Mesenchymal stem cell (in vitro differentiated cells and primary cell): ENCODE data around the gene SNN.

Experiments
- DNase-seq: peaks from one replicate; pipeline ENCODE4 v3.0.0-alpha.2; 2013
- H2AFZ ChIP-seq: one replicate; pipeline ENCODE4 v1.6.1; 2013; ENCODE audit warnings: low read depth, mild to moderate bottlenecking, control low read depth, inconsistent platforms, low read length, moderate library complexity
- H2AK5ac ChIP-seq: 2 replicates; pipeline ENCODE4 v1.6.1; 2013; ENCODE audit warnings: low read length, moderate library complexity, mild to moderate bottlenecking, inconsistent platforms; ENCODE audit not compliant: severe bottlenecking
- H2BK120ac ChIP-seq: one replicate; pipeline ENCODE4 v1.6.1; 2013; ENCODE audit warnings: low read depth, mild to moderate bottlenecking, inconsistent platforms, low read length, moderate library complexity
- H2BK12ac ChIP-seq, 2 experiments: one replicate each; pipeline ENCODE4 v1.6.1; 2013; ENCODE audit warnings: inconsistent platforms in 2 of 2, low read length in 2 of 2, mild to moderate bottlenecking in 2 of 2, moderate library complexity in 2 of 2, control low read depth in 1 of 2
- H2BK15ac ChIP-seq: one replicate; pipeline ENCODE4 v1.6.1; 2013; ENCODE audit warnings: mild to moderate bottlenecking, low read depth, inconsistent platforms; ENCODE audit not compliant: poor library complexity, severe bottlenecking
- H2BK5ac ChIP-seq: 2 replicates; pipeline ENCODE4 v1.6.1; 2013; ENCODE audit warnings: low read depth, mild to moderate bottlenecking, low read length, control low read depth, inconsistent platforms; ENCODE audit not compliant: poor library complexity, severe bottlenecking
- H3K14ac ChIP-seq, 2 experiments: one replicate each; pipeline ENCODE4 v1.6.1; 2013; ENCODE audit warnings: inconsistent platforms in 2 of 2, low read length in 2 of 2, control low read depth in 1 of 2, mild to moderate bottlenecking in 1 of 2, moderate library complexity in 1 of 2
- H3K18ac ChIP-seq, 2 experiments: one replicate each; pipeline ENCODE4 v1.6.1; 2013; ENCODE audit warnings: inconsistent platforms in 2 of 2, low read length in 2 of 2, control low read depth in 1 of 2, low read depth in 1 of 2, mild to moderate bottlenecking in 1 of 2
- H3K23ac ChIP-seq, 2 experiments: one replicate each; pipeline ENCODE4 v1.6.1; 2013; ENCODE audit warnings: inconsistent platforms in 2 of 2, low read length in 2 of 2, mild to moderate bottlenecking in 2 of 2, moderate library complexity in 2 of 2, control low read depth in 1 of 2
- H3K27ac ChIP-seq: 2 replicates; pipeline ENCODE4 v1.5.1; 2013; ENCODE audit warnings: mild to moderate bottlenecking, moderate library complexity, low read length, control low read depth, inconsistent platforms; ENCODE audit not compliant: poor library complexity, severe bottlenecking
- H3K27me3 ChIP-seq, 2 experiments: 2 replicates each; pipeline versions ENCODE4 v1.6.1 to v1.7.0; 2013; ENCODE audit warnings: low read length in 2 of 2, mild to moderate bottlenecking in 2 of 2, moderate library complexity in 2 of 2, control low read depth in 1 of 2, inconsistent platforms in 1 of 2; ENCODE audit not compliant: control insufficient read depth in 1 of 2, insufficient read depth in 1 of 2
- H3K36me3 ChIP-seq, 2 experiments: 2 replicates each; pipeline versions ENCODE4 v1.6.1 to v1.7.0; 2013; ENCODE audit warnings: low read length in 2 of 2, control low read depth in 1 of 2, inconsistent platforms in 1 of 2, low read depth in 1 of 2, mild to moderate bottlenecking in 1 of 2; ENCODE audit not compliant: insufficient read depth in 2 of 2, control insufficient read depth in 1 of 2
- H3K4ac ChIP-seq, 2 experiments: one replicate each; pipeline ENCODE4 v1.6.1; 2013; ENCODE audit warnings: inconsistent platforms in 2 of 2, low read length in 2 of 2, mild to moderate bottlenecking in 2 of 2, moderate library complexity in 2 of 2, control low read depth in 1 of 2, low read depth in 1 of 2
- H3K4me1 ChIP-seq: 2 replicates; pipeline ENCODE4 v1.6.1; 2013; ENCODE audit warnings: low read depth, low read length, control low read depth; ENCODE audit not compliant: control insufficient read depth, insufficient read depth
- H3K4me2 ChIP-seq: 2 replicates; pipeline ENCODE4 v1.6.1; 2013; ENCODE audit warnings: low read length, mild to moderate bottlenecking, inconsistent platforms; ENCODE audit not compliant: poor library complexity, severe bottlenecking
- H3K4me3 ChIP-seq, 2 experiments: 2 replicates each; pipeline versions ENCODE4 v1.5.1 to v1.7.0; 2013; ENCODE audit warnings: low read length in 2 of 2, mild to moderate bottlenecking in 2 of 2, control low read depth in 1 of 2, low read depth in 1 of 2; ENCODE audit not compliant: insufficient read depth in 1 of 2
- H3K79me1 ChIP-seq: replicated peaks from 2 replicates; pipeline ENCODE4 v1.6.1; 2013; ENCODE audit warnings: mild to moderate bottlenecking, control low read depth, low read length, inconsistent platforms; ENCODE audit not compliant: poor library complexity, severe bottlenecking
- H3K9ac ChIP-seq: 2 replicates; pipeline ENCODE4 v1.7.0; 2013; ENCODE audit warnings: mild to moderate bottlenecking, low read length, moderate library complexity
- H3K9me3 ChIP-seq: 2 replicates; pipeline ENCODE4 v1.7.0; 2013; ENCODE audit warnings: mild to moderate bottlenecking, low read length; ENCODE audit not compliant: control insufficient read depth
- H4K8ac ChIP-seq: one replicate; pipeline ENCODE4 v1.6.1; 2013; ENCODE audit warnings: inconsistent platforms, mild to moderate bottlenecking, low read length, moderate library complexity
- H4K91ac ChIP-seq: one replicate; pipeline ENCODE4 v1.6.1; 2013; ENCODE audit warnings: mild to moderate bottlenecking, low read length, inconsistent platforms
- WGBS: methylation state at CpG from one replicate; pipeline ENCODE4 v1.1.7; 2013; ENCODE audit warnings: mixed read lengths; 5-methylcytosine and 5-hydroxymethylcytosine counted together

The SNN gene

GRCh38 chr16:11674818-11675560 lies 6.7 kb downstream of the SNN start:
- no peak overlapping the region for H3K4ac ChIP-seq
- 60% methylated on average over 15 of the region's 15 CpGs for WGBS
- peaks cover 61% of the 10 kb centered on the region for H3K79me1 ChIP-seq
- no peak overlapping the region for H2AFZ ChIP-seq
- H3K18ac ChIP-seq: no peak overlapping the region
- no peak overlapping the region for H3K27ac ChIP-seq
- H2BK120ac ChIP-seq: no peak overlapping the region
- H3K9me3 ChIP-seq: no peaks in the 10 kb centered on the region
- no peak overlapping the region for H3K4me2 ChIP-seq
- H3K9ac ChIP-seq: no peak overlapping the region
- H3K4me1 ChIP-seq: peaks cover 29% of the 10 kb centered on the region
- H3K36me3 ChIP-seq: peaks cover 44 to 62% of the 10 kb centered on the region in 2 experiments
- H4K91ac ChIP-seq: peak overlapping the region; percentile 28
- H3K27me3 ChIP-seq: no peaks in the 10 kb centered on the region
- H4K8ac ChIP-seq: no peak overlapping the region
- peak overlapping the region in 1 of 2 experiments; percentile 14 for H3K14ac ChIP-seq
- no peak overlapping the region for H2AK5ac ChIP-seq
- no peak overlapping the region for H2BK12ac ChIP-seq
- DNase-seq: peak; percentile 52
- no peak overlapping the region for H3K23ac ChIP-seq
- no peak overlapping the region for H3K4me3 ChIP-seq
- no peak overlapping the region for H2BK15ac ChIP-seq
- H2BK5ac ChIP-seq: no peak overlapping the region

- no peak for DNase-seq
- H2BK120ac ChIP-seq: no peak overlapping the region
- H4K91ac ChIP-seq: no peak overlapping the region
- H3K14ac ChIP-seq: no peak overlapping the region
- no peak overlapping the region for H3K4me2 ChIP-seq
- H2AK5ac ChIP-seq: no peak overlapping the region
- H3K79me1 ChIP-seq: peaks cover 61% of the 10 kb centered on the region
- H2BK12ac ChIP-seq: no peak overlapping the region
- H3K27ac ChIP-seq: no peak overlapping the region
- no peak overlapping the region for H3K9ac ChIP-seq
- H3K4me3 ChIP-seq: no peak overlapping the region
- H3K9me3 ChIP-seq: no peaks in the 10 kb centered on the region
- no peak overlapping the region for H3K18ac ChIP-seq
- H2BK15ac ChIP-seq: no peak overlapping the region
- no peak overlapping the region for H3K4ac ChIP-seq
- H3K36me3 ChIP-seq: peaks cover 52 to 69% of the 10 kb centered on the region in 2 experiments
- H3K27me3 ChIP-seq: no peaks in the 10 kb centered on the region
- H3K23ac ChIP-seq: no peak overlapping the region
- no peak overlapping the region for H2BK5ac ChIP-seq
- H2AFZ ChIP-seq: no peak overlapping the region
- peaks cover 26% of the 10 kb centered on the region for H3K4me1 ChIP-seq
- no peak overlapping the region for H4K8ac ChIP-seq
- WGBS: 89% methylated on average over 42 of the region's 42 CpGs
Observed at GRCh38 chr16:11675561-11676511, 7.6 kb downstream of the SNN start.

GRCh38 chr16:11676799-11677198 lies 8.5 kb downstream of the SNN start:
- Histone ChIP-seq H3K36me3 (peaks cover 55 to 73% of the 10 kb centered on the region in 2 experiments), H3K27ac (no peak overlapping the region), H3K4ac (no peak overlapping the region), H3K23ac (no peak overlapping the region), H3K79me1 (peaks cover 59% of the 10 kb centered on the region), H2BK15ac (no peak overlapping the region), H4K8ac (peak overlapping the region; percentile 48), H4K91ac (no peak overlapping the region), H3K4me3 (no peak overlapping the region), H3K14ac (no peak overlapping the region), H2BK120ac (no peak overlapping the region), H3K9ac (no peak overlapping the region), H2AK5ac (no peak overlapping the region), H3K9me3 (no peaks in the 10 kb centered on the region), H3K4me2 (no peak overlapping the region), H3K4me1 (peaks cover 27% of the 10 kb centered on the region), H3K18ac (no peak overlapping the region), H2BK5ac (no peak overlapping the region), H2AFZ (no peak overlapping the region), H2BK12ac (no peak overlapping the region), H3K27me3 (no peaks in the 10 kb centered on the region)
- WGBS: 96% methylated on average over 12 of the region's 14 CpGs
- no peak for DNase-seq

- no peak overlapping the region for H2BK12ac ChIP-seq
- peaks cover 30% of the 10 kb centered on the region for H3K4me1 ChIP-seq
- H2BK120ac ChIP-seq: no peak overlapping the region
- no peak overlapping the region for H4K8ac ChIP-seq
- H4K91ac ChIP-seq: no peak overlapping the region
- H3K36me3 ChIP-seq: peaks cover 61 to 73% of the 10 kb centered on the region in 2 experiments
- peak overlapping the region; percentile 27 for H3K9ac ChIP-seq
- no peak overlapping the region for H3K14ac ChIP-seq
- H2BK5ac ChIP-seq: no peak overlapping the region
- H3K4me3 ChIP-seq: no peak overlapping the region
- no peaks in the 10 kb centered on the region for H3K27me3 ChIP-seq
- DNase-seq: peak; percentile 22
- no peak overlapping the region for H2AFZ ChIP-seq
- H2BK15ac ChIP-seq: no peak overlapping the region
- H3K27ac ChIP-seq: no peak overlapping the region
- H3K9me3 ChIP-seq: no peaks in the 10 kb centered on the region
- H3K18ac ChIP-seq: no peak overlapping the region
- 57% methylated on average over 9 of the region's 9 CpGs for WGBS
- H2AK5ac ChIP-seq: no peak overlapping the region
- H3K4me2 ChIP-seq: no peak overlapping the region
- peaks cover 52% of the 10 kb centered on the region for H3K79me1 ChIP-seq
- no peak overlapping the region for H3K23ac ChIP-seq
- no peak overlapping the region for H3K4ac ChIP-seq
Observed at GRCh38 chr16:11677451-11677951, 9.2 kb downstream of the SNN start.
